Neural cell (in vitro differentiated cells): ENCODE results near the gene LRBA.

Experiments used
- EZH2 ChIP-seq: fragments of 200-600, 300-800 bp; shearing (Covaris generic), sonication (generic); IDR thresholded peaks from 2 replicates; pipeline ENCODE4 v1.6.1; 2014; ENCODE audit warnings: antibody characterized with exemption, low read length, borderline replicate concordance, mild to moderate bottlenecking; ENCODE audit not compliant: insufficient read depth, poor library complexity, severe bottlenecking
- POLR2AphosphoS5 ChIP-seq: IDR thresholded peaks from 2 replicates; pipeline ENCODE4 v1.6.1; 2012
- RAD21 ChIP-seq: fragments of 450-650 bp; conservative IDR thresholded peaks from 2 replicates; pipeline ENCODE4 v1.6.1; 2014; ENCODE audit warnings: antibody characterized with exemption, mild to moderate bottlenecking, moderate library complexity
- TAF1 ChIP-seq: IDR thresholded peaks from 2 replicates; pipeline ENCODE4 v1.6.1; 2012; ENCODE audit warnings: low read depth
- TF ChIP-seq, protein P1 (sequence below): fragments of 450-650 bp; IDR thresholded peaks from 2 replicates; pipeline ENCODE4 v1.5.1; 2014; ENCODE audit warnings: antibody characterized with exemption, mild to moderate bottlenecking, moderate library complexity; ENCODE audit not compliant: poor library complexity, severe bottlenecking
- TF ChIP-seq, protein P2 (sequence below): IDR thresholded peaks from 2 replicates; pipeline ENCODE4 v1.6.1; 2012; ENCODE audit warnings: borderline replicate concordance

DNA sequence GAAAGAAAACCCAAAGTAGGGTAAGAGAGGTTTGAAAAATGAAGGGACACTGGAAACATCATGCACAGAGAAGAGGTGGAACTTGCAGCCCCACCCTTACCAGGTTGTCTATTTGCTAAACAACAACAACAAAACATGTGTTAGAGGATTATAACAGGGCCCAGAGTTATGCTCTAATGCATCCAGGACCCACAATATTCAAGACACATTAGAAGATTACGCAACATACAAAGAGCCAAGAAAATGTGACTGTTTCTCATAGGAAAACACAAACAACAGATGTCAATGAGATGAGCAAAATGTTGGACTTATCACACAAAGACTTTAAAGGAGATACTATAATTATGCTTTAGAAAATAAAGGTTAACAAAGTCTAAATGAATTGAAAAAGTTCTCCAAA, 128.5 kb downstream of the LRBA start:
- TF ChIP-seq, protein P1, sequence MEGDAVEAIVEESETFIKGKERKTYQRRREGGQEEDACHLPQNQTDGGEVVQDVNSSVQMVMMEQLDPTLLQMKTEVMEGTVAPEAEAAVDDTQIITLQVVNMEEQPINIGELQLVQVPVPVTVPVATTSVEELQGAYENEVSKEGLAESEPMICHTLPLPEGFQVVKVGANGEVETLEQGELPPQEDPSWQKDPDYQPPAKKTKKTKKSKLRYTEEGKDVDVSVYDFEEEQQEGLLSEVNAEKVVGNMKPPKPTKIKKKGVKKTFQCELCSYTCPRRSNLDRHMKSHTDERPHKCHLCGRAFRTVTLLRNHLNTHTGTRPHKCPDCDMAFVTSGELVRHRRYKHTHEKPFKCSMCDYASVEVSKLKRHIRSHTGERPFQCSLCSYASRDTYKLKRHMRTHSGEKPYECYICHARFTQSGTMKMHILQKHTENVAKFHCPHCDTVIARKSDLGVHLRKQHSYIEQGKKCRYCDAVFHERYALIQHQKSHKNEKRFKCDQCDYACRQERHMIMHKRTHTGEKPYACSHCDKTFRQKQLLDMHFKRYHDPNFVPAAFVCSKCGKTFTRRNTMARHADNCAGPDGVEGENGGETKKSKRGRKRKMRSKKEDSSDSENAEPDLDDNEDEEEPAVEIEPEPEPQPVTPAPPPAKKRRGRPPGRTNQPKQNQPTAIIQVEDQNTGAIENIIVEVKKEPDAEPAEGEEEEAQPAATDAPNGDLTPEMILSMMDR, result no peak
- TF ChIP-seq TAF1 (no peak), RAD21 (no peak), POLR2AphosphoS5 (no peak), EZH2 (no peak)
- TF ChIP-seq, protein P2, sequence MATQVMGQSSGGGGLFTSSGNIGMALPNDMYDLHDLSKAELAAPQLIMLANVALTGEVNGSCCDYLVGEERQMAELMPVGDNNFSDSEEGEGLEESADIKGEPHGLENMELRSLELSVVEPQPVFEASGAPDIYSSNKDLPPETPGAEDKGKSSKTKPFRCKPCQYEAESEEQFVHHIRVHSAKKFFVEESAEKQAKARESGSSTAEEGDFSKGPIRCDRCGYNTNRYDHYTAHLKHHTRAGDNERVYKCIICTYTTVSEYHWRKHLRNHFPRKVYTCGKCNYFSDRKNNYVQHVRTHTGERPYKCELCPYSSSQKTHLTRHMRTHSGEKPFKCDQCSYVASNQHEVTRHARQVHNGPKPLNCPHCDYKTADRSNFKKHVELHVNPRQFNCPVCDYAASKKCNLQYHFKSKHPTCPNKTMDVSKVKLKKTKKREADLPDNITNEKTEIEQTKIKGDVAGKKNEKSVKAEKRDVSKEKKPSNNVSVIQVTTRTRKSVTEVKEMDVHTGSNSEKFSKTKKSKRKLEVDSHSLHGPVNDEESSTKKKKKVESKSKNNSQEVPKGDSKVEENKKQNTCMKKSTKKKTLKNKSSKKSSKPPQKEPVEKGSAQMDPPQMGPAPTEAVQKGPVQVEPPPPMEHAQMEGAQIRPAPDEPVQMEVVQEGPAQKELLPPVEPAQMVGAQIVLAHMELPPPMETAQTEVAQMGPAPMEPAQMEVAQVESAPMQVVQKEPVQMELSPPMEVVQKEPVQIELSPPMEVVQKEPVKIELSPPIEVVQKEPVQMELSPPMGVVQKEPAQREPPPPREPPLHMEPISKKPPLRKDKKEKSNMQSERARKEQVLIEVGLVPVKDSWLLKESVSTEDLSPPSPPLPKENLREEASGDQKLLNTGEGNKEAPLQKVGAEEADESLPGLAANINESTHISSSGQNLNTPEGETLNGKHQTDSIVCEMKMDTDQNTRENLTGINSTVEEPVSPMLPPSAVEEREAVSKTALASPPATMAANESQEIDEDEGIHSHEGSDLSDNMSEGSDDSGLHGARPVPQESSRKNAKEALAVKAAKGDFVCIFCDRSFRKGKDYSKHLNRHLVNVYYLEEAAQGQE, result no peak
